Inflammatory macrophage treated with lipopolysaccharide for 4 hours (primary cell): ENCODE measurements around the gene TEX261.
"Not testable (repeated sequence)": the region's sequence is repeated elsewhere in the genome, so short reads cannot be mapped to it uniquely, and the experiment has no call there.

Source experiments
- DNase-seq: peaks from one replicate; pipeline ENCODE4 v3.0.0-alpha.2; 2020

TEX261 gene

GRCh38 chr2:70999931-71000330 is 5.3 kb upstream of the TEX261 start:
- DNase-seq = not testable (repeated sequence)

- DNase-seq = no peak
Observed at GRCh38 chr2:70999362-70999761, 4.7 kb upstream of the TEX261 start.

- not testable (repeated sequence) for DNase-seq
Observed at GRCh38 chr2:70998885-70999284, 4.2 kb upstream of the TEX261 start.

GRCh38 chr2:70995426-70995729 is 705 bp upstream of the TEX261 start:
- peak; percentile 12 for DNase-seq

- DNase-seq = peak; percentile 48
Observed at GRCh38 chr2:70994009-70994698, 519 bp downstream of the TEX261 start.

- DNase-seq = no peak
Observed at GRCh38 chr2:70992945-70993853, 1.5 kb downstream of the TEX261 start.

GRCh38 chr2:70991742-70992141 is 2.9 kb downstream of the TEX261 start:
- DNase-seq = no peak

- DNase-seq = no peak
Observed at GRCh38 chr2:70991142-70991541, 3.5 kb downstream of the TEX261 start.

GRCh38 chr2:70990216-70990615 is 4.5 kb downstream of the TEX261 start:
- no peak for DNase-seq

- DNase-seq = no peak
Observed at GRCh38 chr2:70988726-70989648, 5.7 kb downstream of the TEX261 start.

- no peak for DNase-seq
Observed at GRCh38 chr2:70988151-70988550, 6.5 kb downstream of the TEX261 start.

GRCh38 chr2:70987386-70987785 is 7.3 kb downstream of the TEX261 start:
- no peak for DNase-seq

GRCh38 chr2:70986499-70987189 is 8.0 kb downstream of the TEX261 start:
- no peak for DNase-seq

- DNase-seq = no peak
Observed at GRCh38 chr2:70985956-70986355, 8.7 kb downstream of the TEX261 start.

GRCh38 chr2:70985283-70985688 is 9.4 kb downstream of the TEX261 start:
- no peak for DNase-seq

GRCh38 chr2:70984576-70985282 is 9.9 kb downstream of the TEX261 start:
- peak; percentile 62 for DNase-seq

- DNase-seq = no peak
Observed at GRCh38 chr2:70984228-70984575, 10.5 kb downstream of the TEX261 start.

GRCh38 chr2:70983506-70984227 is 11.0 kb downstream of the TEX261 start:
- DNase-seq = peak; percentile 24

GRCh38 chr2:70982971-70983370 is 11.7 kb downstream of the TEX261 start:
- DNase-seq = no peak

- no peak for DNase-seq
Observed at GRCh38 chr2:70981866-70982810, 12.5 kb downstream of the TEX261 start.
